ENCODE data around the gene FGD4. TPM values are rescaled to one million over a fixed set of nuclear protein-coding genes. Genes with fewer than 3 reads are reported as not detected.

Gene FGD4
- total and polyA plus RNA-seq, 2 donors (not counting 3 experiments of a cell fraction or from before 2014, with no cell fraction given): 6.6 to 44.7 TPM

DNA sequence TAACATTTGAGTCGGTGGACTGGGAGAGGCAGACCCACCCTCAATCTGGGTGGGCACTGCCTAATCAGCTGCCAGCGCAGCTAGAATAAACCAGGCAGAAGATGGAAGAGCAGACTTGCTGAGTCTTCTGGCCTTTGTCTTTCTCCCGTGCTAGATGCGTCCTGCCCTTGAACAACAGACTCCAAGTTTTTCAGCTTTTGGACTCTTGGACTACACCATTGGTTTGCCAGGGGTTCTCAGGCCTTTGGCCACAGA lies 252.5 kb downstream of the FGD4 start:
- Histone ChIP-seq H3K9me3 (replicated peaks; ENCODE audit: control insufficient read depth, insufficient read depth, low read length) (no peaks in the 10 kb centered on the region), H3K27me3 (ENCODE audit: control insufficient read depth in 2 of 2, insufficient read depth in 2 of 2, low read length in 2 of 2) (no peaks in the 10 kb centered on the region), H3K4me3 (replicated peaks in 1 of 3; ENCODE audit: insufficient read depth in 1 of 3, low read depth in 1 of 3, low read length in 3 of 3) (no peak overlapping the region), H4K20me1 (replicated peaks; ENCODE audit: control insufficient read depth, extremely low read depth, insufficient read depth, low read length) (no peaks in the 10 kb centered on the region), H3K4me1 (ENCODE audit: control insufficient read depth, extremely low read depth, insufficient read depth, low read length) (peaks cover 12% of the 10 kb centered on the region), H2AFZ (ENCODE audit: low read depth, low read length) (no peak overlapping the region), H3K4me2 (ENCODE audit: insufficient read depth, low read length) (no peak overlapping the region), H3K9ac (replicated peaks; ENCODE audit: extremely low read depth, insufficient read depth, low read length) (no peak overlapping the region), H3K36me3 (ENCODE audit: control insufficient read depth in 2 of 2, extremely low read depth in 1 of 2, insufficient read depth in 2 of 2, low read length in 2 of 2) (no peaks in the 10 kb centered on the region), H3K9me1 (replicated peaks; ENCODE audit: control insufficient read depth, extremely low read depth, insufficient read depth, low read length) (no peaks in the 10 kb centered on the region), H3K79me2 (ENCODE audit: control insufficient read depth, insufficient read depth, low read length) (no peaks in the 10 kb centered on the region), H3K27ac (ENCODE audit: insufficient read depth, low read depth, low read length) (no peak overlapping the region)
- intact Hi-C loops (cut with micrococcal nuclease) (loop anchor here (10.0 kb wide), 1 partner anchor 167 kb away; no protein-coding TSS in a partner anchor), dilution Hi-C loops (cut with MboI; ENCODE audit: extremely low pct_ligation_motif_present, low sequenced_read_pairs) (no loop called here)
- POLR2A ChIA-PET: no interaction called here
- TF ChIP-seq POLR2A (IDR thresholded peaks at IDR 0.05; ENCODE audit: low read depth, low read length): no peak
- no peak for TF ChIP-seq FOS (IDR thresholded peaks at IDR 0.05; ENCODE audit: borderline replicate concordance, insufficient read depth, low read length)
- TF ChIP-seq, protein P1, sequence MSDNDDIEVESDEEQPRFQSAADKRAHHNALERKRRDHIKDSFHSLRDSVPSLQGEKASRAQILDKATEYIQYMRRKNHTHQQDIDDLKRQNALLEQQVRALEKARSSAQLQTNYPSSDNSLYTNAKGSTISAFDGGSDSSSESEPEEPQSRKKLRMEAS (IDR thresholded peaks at IDR 0.05; ENCODE audit: insufficient read depth, insufficient read length): no peak
- TF ChIP-seq POLR2AphosphoS5 (IDR thresholded peaks at IDR 0.05; ENCODE audit: insufficient read depth, low read depth, low read length): no peak
- no peak for TF ChIP-seq EZH2 (IDR thresholded peaks at IDR 0.05; ENCODE audit: borderline replicate concordance, low read depth, low read length, severe bottlenecking)
- no peak for TF ChIP-seq MYC (IDR thresholded peaks at IDR 0.05; ENCODE audit: low read depth, low read length)
- TF ChIP-seq, protein P2, sequence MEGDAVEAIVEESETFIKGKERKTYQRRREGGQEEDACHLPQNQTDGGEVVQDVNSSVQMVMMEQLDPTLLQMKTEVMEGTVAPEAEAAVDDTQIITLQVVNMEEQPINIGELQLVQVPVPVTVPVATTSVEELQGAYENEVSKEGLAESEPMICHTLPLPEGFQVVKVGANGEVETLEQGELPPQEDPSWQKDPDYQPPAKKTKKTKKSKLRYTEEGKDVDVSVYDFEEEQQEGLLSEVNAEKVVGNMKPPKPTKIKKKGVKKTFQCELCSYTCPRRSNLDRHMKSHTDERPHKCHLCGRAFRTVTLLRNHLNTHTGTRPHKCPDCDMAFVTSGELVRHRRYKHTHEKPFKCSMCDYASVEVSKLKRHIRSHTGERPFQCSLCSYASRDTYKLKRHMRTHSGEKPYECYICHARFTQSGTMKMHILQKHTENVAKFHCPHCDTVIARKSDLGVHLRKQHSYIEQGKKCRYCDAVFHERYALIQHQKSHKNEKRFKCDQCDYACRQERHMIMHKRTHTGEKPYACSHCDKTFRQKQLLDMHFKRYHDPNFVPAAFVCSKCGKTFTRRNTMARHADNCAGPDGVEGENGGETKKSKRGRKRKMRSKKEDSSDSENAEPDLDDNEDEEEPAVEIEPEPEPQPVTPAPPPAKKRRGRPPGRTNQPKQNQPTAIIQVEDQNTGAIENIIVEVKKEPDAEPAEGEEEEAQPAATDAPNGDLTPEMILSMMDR (IDR thresholded peaks at IDR 0.05; ENCODE audit: extremely low read depth in 1 of 2, insufficient read depth in 1 of 2, low read depth in 1 of 2, low read length in 2 of 2): no peak
- TF ChIP-seq JUN (IDR thresholded peaks at IDR 0.05; ENCODE audit: borderline replicate concordance, insufficient read depth, insufficient read length, low read depth): no peak
- TF ChIP-seq GATA2 (IDR thresholded peaks at IDR 0.05; ENCODE audit: insufficient read depth, insufficient read length, low read depth, low read length): no peak
- no TSS peak for BruUV-seq (replicated peaks)
- CTCF ChIA-PET: no interaction called here
- DNase-seq (ENCODE audit: low read depth, low spot score) (no peak), FAIRE-seq (no peak)

Measured in endothelial cell of umbilical vein (primary cell).